Activated CD4-positive, alpha-beta T cell treated with anti-CD3 and anti-CD28 coated beads, Interleukin-2, amount 10 ng/mL, durations not matched to agents 24 days and 14 days (primary cell): ENCODE measurements around the gene MDM2. TPM values are rescaled to one million over a fixed set of nuclear protein-coding genes. Genes with fewer than 3 reads are reported as not detected.
"Not testable (repeated sequence)": the region's sequence is repeated elsewhere in the genome, so short reads cannot be mapped to it uniquely, and the experiment has no call there.

Experiments
- DNase-seq: peaks from one replicate; pipeline ENCODE4 v3.0.0; 2022
- H3K27ac Mint-ChIP-seq: one replicate; pipeline ENCODE4 v1.8.0; 2022; ENCODE audit warnings: mild to moderate bottlenecking, mixed read lengths
- H3K27me3 Mint-ChIP-seq: one replicate; pipeline ENCODE4 v1.8.0; 2022; ENCODE audit warnings: mixed read lengths
- H3K36me3 Mint-ChIP-seq: one replicate; pipeline ENCODE4 v1.8.0; 2022; ENCODE audit warnings: low read depth, mild to moderate bottlenecking, mixed read lengths
- H3K4me1 Mint-ChIP-seq: one replicate; pipeline ENCODE4 v1.8.0; 2021; ENCODE audit warnings: mixed read lengths
- H3K4me3 Mint-ChIP-seq: one replicate; pipeline ENCODE4 v1.8.0; 2022; ENCODE audit warnings: mild to moderate bottlenecking, moderate library complexity, mixed read lengths
- H3K9me3 Mint-ChIP-seq: one replicate; pipeline ENCODE4 v1.8.0; 2021; ENCODE audit warnings: mixed read lengths
- intact Hi-C: fragments of 100-400 bp; cut with micrococcal nuclease; formaldehyde crosslinking; loops from one replicate; pipeline ENCODE4 v1.15.1; 2023
- total RNA-seq: library from RNA; stranded (reverse); gene quantifications from 2 replicates; pipeline ENCODE4 v1.2.3, GENCODE V29; 2022

Gene MDM2
- total RNA-seq, 1 donor from 2014 or later, result 233 TPM

GRCh38 chr12:68805592-68806120 lies 2.3 kb upstream of the MDM2 start:
- intact Hi-C loops, result loop anchor here (5.0 to 10.0 kb wide), 5 partner anchors 311 to 1437 kb away; partner anchors contain the start of genes CCT2, CNOT2 and IL26
- peaks cover 15% of the 10 kb centered on the region for H3K4me1 Mint-ChIP-seq
- peaks cover 3% of the 10 kb centered on the region for H3K27me3 Mint-ChIP-seq
- no peak overlapping the region for H3K4me3 Mint-ChIP-seq
- no peaks in the 10 kb centered on the region for H3K9me3 Mint-ChIP-seq
- no peak overlapping the region for H3K27ac Mint-ChIP-seq
- no peak for DNase-seq
- H3K36me3 Mint-ChIP-seq, result peaks cover 17% of the 10 kb centered on the region

DNA sequence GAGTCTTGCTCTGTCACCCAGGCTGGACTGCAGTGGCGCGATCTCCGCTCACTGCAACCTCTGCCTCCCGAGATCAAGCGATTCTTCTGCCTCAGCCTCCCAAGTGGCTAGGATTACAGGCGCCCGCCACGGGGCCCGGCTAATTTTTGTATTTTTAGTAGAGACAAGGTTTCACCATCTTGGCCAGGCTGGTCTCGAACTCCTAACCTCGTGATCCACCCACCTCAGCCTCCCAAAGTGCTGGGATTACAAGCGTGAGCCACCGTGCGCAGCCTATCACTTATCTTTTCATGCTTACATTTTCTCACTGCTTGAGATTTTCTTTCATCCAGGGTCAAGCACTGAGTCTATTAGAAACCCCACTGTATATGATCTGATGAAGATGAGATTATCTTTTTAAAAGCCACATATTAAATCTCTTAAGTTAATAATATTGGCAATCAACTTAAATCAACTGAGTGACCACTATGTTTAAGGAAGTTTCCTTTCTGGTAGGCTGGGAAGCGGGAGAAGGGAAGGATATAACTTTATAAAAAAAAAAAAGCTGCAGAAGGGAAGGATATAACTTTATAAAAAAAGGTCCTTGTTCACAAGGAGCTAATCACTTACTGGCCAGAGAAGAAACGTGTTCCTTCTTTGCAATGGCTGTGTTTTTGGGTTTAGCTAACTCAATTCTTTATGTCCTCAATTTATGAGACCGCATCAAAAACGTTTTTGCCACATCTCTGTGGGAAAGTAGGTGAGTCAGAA lies 1.3 kb upstream of the MDM2 start:
- peaks cover 27% of the 10 kb centered on the region for H3K36me3 Mint-ChIP-seq
- H3K4me3 Mint-ChIP-seq, result peak overlapping the region; percentile 90
- no peaks in the 10 kb centered on the region for H3K9me3 Mint-ChIP-seq
- peak overlapping the region; percentile 98 for H3K27ac Mint-ChIP-seq
- intact Hi-C loops, result loop anchor here (1.0 to 10.0 kb wide), 7 partner anchors 60 to 1436 kb away; partner anchors contain the start of genes CCT2, CNOT2, IL26 and NUP107
- DNase-seq, result no peak
- peaks cover 3% of the 10 kb centered on the region for H3K27me3 Mint-ChIP-seq
- peaks cover 22% of the 10 kb centered on the region for H3K4me1 Mint-ChIP-seq

- peak overlapping the region; percentile 98 for H3K27ac Mint-ChIP-seq
- H3K4me1 Mint-ChIP-seq, result peaks cover 20% of the 10 kb centered on the region
- not testable (repeated sequence) for H3K27me3 Mint-ChIP-seq, DNase-seq, H3K9me3 Mint-ChIP-seq
- intact Hi-C loops, result loop anchor here (1.0 to 10.0 kb wide), 7 partner anchors 61 to 1435 kb away; partner anchors contain the start of genes CCT2, CNOT2, IL26 and NUP107
- H3K36me3 Mint-ChIP-seq, result peaks cover 29% of the 10 kb centered on the region
- peak overlapping the region; percentile 90 for H3K4me3 Mint-ChIP-seq
Measured at GRCh38 chr12:68807274-68807575, 752 bp upstream of the MDM2 start.

DNA sequence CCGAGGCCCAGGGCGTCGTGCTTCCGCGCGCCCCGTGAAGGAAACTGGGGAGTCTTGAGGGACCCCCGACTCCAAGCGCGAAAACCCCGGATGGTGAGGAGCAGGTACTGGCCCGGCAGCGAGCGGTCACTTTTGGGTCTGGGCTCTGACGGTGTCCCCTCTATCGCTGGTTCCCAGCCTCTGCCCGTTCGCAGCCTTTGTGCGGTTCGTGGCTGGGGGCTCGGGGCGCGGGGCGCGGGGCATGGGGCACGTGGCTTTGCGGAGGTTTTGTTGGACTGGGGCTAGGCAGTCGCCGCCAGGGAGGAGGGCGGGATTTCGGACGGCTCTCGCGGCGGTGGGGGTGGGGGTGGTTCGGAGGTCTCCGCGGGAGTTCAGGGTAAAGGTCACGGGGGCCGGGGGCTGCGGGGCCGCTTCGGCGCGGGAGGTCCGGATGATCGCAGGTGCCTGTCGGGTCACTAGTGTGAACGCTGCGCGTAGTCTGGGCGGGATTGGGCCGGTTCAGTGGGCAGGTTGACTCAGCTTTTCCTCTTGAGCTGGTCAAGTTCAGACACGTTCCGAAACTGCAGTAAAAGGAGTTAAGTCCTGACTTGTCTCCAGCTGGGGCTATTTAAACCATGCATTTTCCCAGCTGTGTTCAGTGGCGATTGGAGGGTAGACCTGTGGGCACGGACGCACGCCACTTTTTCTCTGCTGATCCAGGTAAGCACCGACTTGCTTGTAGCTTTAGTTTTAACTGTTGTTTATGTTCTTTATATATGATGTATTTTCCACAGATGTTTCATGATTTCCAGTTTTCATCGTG lies 612 bp downstream of the MDM2 start:
- DNase-seq, result peak; percentile 91
- peak overlapping the region; percentile 90 for H3K4me3 Mint-ChIP-seq
- peaks cover 41% of the 10 kb centered on the region for H3K36me3 Mint-ChIP-seq
- peaks cover 3% of the 10 kb centered on the region for H3K27me3 Mint-ChIP-seq
- intact Hi-C loops, result loop anchor here (1.0 to 10.0 kb wide), 11 partner anchors 18 to 1540 kb away; partner anchors contain the start of genes CAND1, CCT2, CNOT2 and IL26
- H3K4me1 Mint-ChIP-seq, result peaks cover 31% of the 10 kb centered on the region
- no peaks in the 10 kb centered on the region for H3K9me3 Mint-ChIP-seq
- peak overlapping the region; percentile 98 for H3K27ac Mint-ChIP-seq

- H3K27me3 Mint-ChIP-seq, result peaks cover 3% of the 10 kb centered on the region
- peak overlapping the region; percentile 90 for H3K4me3 Mint-ChIP-seq
- H3K27ac Mint-ChIP-seq, result peak overlapping the region; percentile 98
- DNase-seq, result no peak
- intact Hi-C loops, result loop anchor here (2.0 to 10.0 kb wide), 10 partner anchors 17 to 1541 kb away; partner anchors contain the start of genes CAND1, CCT2, CNOT2 and IL26
- no peaks in the 10 kb centered on the region for H3K9me3 Mint-ChIP-seq
- peaks cover 33% of the 10 kb centered on the region for H3K4me1 Mint-ChIP-seq
- peaks cover 45% of the 10 kb centered on the region for H3K36me3 Mint-ChIP-seq
Measured at GRCh38 chr12:68809190-68810026, 1.4 kb downstream of the MDM2 start.

DNA sequence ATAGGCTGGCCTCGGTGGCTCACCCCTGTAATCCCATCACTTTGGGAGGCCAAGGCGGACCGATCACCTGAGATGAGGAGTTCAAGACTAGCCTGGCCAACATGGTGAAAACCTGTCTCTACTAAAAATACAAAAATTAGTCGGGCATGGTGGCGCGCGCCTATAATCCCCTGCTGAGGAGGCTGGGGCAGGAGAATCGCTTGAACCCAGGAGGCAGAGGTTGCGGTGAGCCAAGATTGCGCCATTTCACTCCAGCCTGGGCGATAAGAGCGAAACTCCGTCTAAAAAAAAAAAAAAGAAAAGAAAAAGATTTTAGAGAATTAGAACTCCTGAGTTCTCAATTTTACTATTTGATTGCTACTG lies 2.0 kb downstream of the MDM2 start:
- peak overlapping the region; percentile 98 for H3K27ac Mint-ChIP-seq
- H3K4me1 Mint-ChIP-seq, result peaks cover 38% of the 10 kb centered on the region
- DNase-seq, intact Hi-C loops, H3K27me3 Mint-ChIP-seq, H3K9me3 Mint-ChIP-seq: not testable (repeated sequence)
- H3K36me3 Mint-ChIP-seq, result peaks cover 50% of the 10 kb centered on the region
- peak overlapping the region; percentile 90 for H3K4me3 Mint-ChIP-seq

- Mint-ChIP-seq H3K4me3 (peak overlapping the region; percentile 79), H3K4me1 (peaks cover 41% of the 10 kb centered on the region), H3K27ac (peak overlapping the region; percentile 25), H3K36me3 (peaks cover 57% of the 10 kb centered on the region)
- intact Hi-C loops, DNase-seq, H3K27me3 Mint-ChIP-seq, H3K9me3 Mint-ChIP-seq: not testable (repeated sequence)
Measured at GRCh38 chr12:68811573-68811972, 3.6 kb downstream of the MDM2 start.

- Mint-ChIP-seq H3K4me3 (peak overlapping the region; percentile 52), H3K27me3 (peaks cover 3% of the 10 kb centered on the region), H3K27ac (peak overlapping the region; percentile 30), H3K36me3 (peaks cover 64% of the 10 kb centered on the region), H3K9me3 (no peaks in the 10 kb centered on the region), H3K4me1 (peaks cover 37% of the 10 kb centered on the region)
- intact Hi-C loops, result no loop called here
- DNase-seq, result no peak
Measured at GRCh38 chr12:68812553-68813241, 4.7 kb downstream of the MDM2 start.

GRCh38 chr12:68813242-68813593 lies 5.2 kb downstream of the MDM2 start:
- intact Hi-C loops, result no loop called here

GRCh38 chr12:68814490-68815231 lies 6.7 kb downstream of the MDM2 start:
- Mint-ChIP-seq H3K9me3 (no peaks in the 10 kb centered on the region), H3K36me3 (peaks cover 64% of the 10 kb centered on the region), H3K27me3 (no peaks in the 10 kb centered on the region), H3K27ac (peak overlapping the region; percentile 0), H3K4me1 (peaks cover 38% of the 10 kb centered on the region), H3K4me3 (peak overlapping the region; percentile 45)
- intact Hi-C loops, result no loop called here
- peak; percentile 37 for DNase-seq

More at GRCh38 chr12:68813242-68813593, 5.2 kb downstream of the MDM2 start:
- peak overlapping the region; percentile 52 for H3K4me3 Mint-ChIP-seq
- H3K9me3 Mint-ChIP-seq, result no peaks in the 10 kb centered on the region
- peak overlapping the region; percentile 30 for H3K27ac Mint-ChIP-seq
- peaks cover 3% of the 10 kb centered on the region for H3K27me3 Mint-ChIP-seq
- peaks cover 37% of the 10 kb centered on the region for H3K4me1 Mint-ChIP-seq
- H3K36me3 Mint-ChIP-seq, result peaks cover 64% of the 10 kb centered on the region
- DNase-seq, result no peak

DNA sequence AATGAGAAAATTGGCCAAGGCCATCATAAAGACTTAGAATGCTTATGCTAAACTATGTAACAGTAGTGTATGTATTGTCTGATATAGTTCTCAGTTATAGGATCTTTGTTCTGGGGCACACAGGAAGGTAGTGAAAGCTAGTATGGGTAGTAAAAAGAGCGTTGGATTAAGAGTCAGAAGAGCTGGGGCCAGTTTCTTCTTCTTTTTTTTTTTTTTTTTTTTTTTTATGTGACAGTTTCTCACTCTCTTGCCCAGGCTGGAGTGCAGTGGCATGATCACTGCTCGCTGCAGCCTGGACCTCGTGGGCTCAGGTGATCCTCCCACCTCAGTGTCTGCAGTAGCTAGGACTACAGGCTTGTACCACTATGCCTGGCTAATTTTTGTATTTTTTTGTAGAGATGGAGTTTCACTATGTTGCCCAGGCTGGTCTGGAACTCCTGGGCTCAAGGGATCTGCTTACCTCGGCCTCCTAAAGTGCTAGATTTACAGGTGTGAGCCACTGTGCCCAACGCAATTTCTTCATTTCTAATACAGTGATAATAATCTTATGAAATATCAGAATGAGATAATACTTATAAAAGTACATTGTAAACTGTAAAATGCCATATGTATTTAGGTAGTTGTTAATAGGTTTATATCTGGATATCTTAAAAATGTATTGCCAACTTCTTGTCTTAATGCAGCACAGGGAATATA lies 7.4 kb downstream of the MDM2 start:
- Mint-ChIP-seq H3K4me3 (peak overlapping the region; percentile 19), H3K9me3 (no peaks in the 10 kb centered on the region), H3K27ac (peak overlapping the region; percentile 0), H3K4me1 (peaks cover 38% of the 10 kb centered on the region), H3K36me3 (peaks cover 65% of the 10 kb centered on the region), H3K27me3 (no peaks in the 10 kb centered on the region)
- peak; percentile 50 for DNase-seq
- intact Hi-C loops, result no loop called here
